Measurements from ENCODE around the gene AGRP.

AGRP gene

GRCh38 chr16:67463691-67464090 lies 19.7 kb downstream of the AGRP start:
- DNase-seq (ENCODE audit: low read depth in 2 of 2) = no peak

GRCh38 chr16:67463059-67463458 lies 20.3 kb downstream of the AGRP start:
- no peak for DNase-seq (ENCODE audit: low read depth in 2 of 2)

DNA sequence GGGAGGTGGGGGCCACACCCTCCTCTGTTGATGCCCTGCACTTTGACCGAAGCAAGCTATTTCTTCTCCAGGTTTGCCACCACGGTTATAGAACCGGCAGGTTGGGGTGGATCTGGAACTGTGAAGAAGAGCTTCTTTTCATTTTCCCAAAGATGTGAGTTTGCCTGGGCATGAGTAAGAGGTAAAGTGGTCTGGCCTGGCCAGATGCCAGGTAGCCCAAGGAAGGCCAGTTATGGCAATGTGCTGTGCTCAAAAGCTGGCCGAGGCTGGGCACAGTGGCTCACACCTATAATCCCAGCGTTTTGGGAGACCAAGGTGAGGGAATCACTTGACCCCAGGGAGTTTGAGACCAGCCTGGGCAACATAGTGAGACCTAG lies 21.1 kb downstream of the AGRP start:
- DNase-seq (ENCODE audit: low read depth in 2 of 2) = no peak

GRCh38 chr16:67461600-67462278 lies 21.6 kb downstream of the AGRP start:
- no peak for DNase-seq (ENCODE audit: low read depth in 2 of 2)

GRCh38 chr16:67460961-67461360 lies 22.4 kb downstream of the AGRP start:
- DNase-seq (ENCODE audit: low read depth in 2 of 2) = no peak

DNA sequence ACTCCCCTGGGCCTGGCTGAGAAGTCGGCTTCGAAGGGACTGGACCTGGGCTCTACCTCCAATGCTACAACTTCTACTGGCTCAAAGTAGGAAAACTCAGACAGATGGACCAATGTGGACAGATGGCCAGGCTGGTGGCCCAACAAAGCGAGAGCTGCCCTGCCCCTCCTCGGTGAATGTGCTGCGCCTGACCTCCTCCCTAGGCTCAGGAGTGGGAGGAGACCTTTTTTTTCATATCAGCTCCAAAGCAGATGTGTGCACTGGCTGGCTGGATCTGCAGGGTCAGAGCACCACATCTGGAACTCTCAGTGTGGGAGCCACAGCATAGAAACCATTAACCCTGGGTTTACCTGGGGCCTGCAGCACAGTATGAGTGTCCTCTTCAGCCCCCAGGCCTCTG lies 23.2 kb downstream of the AGRP start:
- DNase-seq (ENCODE audit: low read depth in 2 of 2) = no peak

GRCh38 chr16:67459861-67460150 lies 23.5 kb downstream of the AGRP start:
- no peak for DNase-seq (ENCODE audit: low read depth in 2 of 2)

GRCh38 chr16:67459066-67459860 lies 24.1 kb downstream of the AGRP start:
- no peak for DNase-seq (ENCODE audit: low read depth in 2 of 2)

- DNase-seq (ENCODE audit: low read depth in 2 of 2) = no peak
Measured at GRCh38 chr16:67458121-67458641, 25.2 kb downstream of the AGRP start.

DNA sequence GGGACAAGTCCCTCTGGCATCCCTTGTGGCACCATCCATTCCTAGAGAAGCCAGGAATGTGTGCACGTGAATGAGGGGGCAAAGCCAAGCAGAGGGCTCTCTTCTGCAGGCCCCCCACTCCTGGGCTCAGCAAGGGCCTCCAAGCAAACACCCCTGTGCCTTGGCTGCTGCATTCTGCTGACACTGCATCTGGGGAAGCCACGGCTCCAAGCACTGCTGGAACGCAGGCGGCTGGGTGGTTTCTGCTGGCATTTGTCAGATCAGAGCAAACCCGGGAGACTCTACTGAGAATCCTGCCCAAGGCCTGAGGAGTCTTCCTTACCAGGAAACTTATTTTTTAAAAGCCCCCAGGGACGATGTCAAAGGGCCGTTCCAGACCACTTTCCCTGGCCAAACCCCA lies 25.7 kb downstream of the AGRP start:
- no peak for DNase-seq (ENCODE audit: low read depth in 2 of 2)

DNA sequence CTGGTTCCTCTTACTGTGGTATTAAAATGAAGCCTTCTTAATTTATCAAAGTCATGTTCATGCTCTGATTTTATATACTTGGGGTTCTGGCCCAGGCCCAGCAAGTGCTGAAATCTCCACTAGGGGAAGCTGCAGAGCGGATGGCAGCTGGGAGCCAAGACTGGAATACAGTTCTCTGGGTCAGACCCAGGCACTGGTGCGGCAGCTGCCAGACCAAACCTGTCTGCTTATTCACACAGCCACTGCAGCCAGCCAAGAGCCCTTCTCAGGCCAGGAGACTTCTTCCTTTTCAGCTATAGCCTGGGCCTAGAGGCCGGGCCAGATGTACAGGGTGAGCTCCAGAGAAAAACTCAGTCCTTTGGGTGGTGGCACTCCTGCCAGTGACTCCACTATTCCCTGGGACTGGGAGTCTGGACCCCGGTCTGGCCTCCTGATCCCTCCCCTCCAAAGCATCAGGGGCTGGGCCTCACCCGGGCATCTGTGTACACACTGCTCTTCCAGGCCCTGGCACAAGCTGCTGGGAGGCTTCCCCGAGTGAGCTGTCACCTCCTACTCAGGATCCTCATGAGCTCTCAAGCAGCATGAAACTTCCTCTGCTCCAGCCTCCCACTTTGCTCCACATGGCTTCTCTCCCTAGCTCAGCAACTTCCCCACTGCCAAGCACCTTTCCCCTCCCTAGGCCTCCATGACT lies 26.8 kb downstream of the AGRP start:
- DNase-seq (ENCODE audit: low read depth in 2 of 2) = no peak

DNA sequence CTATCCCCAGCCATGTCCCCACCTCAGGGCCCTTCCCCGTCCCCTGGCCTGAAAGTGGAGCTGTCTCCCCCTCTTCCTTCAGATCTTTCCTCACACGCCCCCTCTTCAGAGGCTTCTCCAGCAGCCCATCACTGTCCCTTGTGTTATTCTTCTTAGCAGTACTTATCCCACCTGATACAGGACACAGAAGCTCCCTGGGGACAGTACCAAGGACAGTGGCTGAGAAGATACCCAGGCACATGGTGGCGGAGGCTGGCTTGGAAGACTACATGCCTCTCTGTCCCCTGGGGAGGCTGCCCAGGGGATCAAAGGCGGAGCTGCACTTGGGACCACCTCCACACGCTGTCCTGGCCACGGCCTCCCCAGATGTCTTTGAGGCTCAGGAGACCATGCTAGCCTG lies 28.5 kb downstream of the AGRP start:
- no peak for DNase-seq (ENCODE audit: low read depth in 2 of 2)

DNA sequence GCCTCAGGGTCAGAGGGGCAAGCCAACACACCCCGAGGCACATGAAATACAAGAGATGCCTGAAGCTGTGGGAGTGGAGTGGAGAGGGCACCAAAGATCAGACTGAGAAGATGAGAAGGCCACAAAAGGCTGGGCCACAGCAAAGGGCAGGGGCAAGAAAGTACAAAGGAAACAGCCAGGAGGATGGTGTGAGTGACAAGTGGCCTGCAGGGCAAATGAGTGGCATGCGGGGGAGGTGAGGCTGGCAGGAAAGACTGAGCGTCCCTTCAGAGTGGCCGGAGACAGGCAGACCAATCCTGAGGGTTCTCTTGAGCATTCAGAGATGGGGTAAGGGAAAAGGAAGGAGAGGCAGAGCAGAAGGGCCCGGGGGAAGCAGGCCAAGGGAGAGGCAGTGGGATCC lies 29.2 kb downstream of the AGRP start:
- DNase-seq (ENCODE audit: low read depth in 2 of 2) = no peak

GRCh38 chr16:67451704-67452435 lies 31.5 kb downstream of the AGRP start:
- no peak for DNase-seq (ENCODE audit: low read depth in 2 of 2)

- DNase-seq (ENCODE audit: low read depth in 2 of 2) = no peak
Measured at GRCh38 chr16:67451061-67451703, 32.2 kb downstream of the AGRP start.

GRCh38 chr16:67449739-67450138 lies 33.6 kb downstream of the AGRP start:
- DNase-seq (ENCODE audit: low read depth in 2 of 2) = no peak

DNA sequence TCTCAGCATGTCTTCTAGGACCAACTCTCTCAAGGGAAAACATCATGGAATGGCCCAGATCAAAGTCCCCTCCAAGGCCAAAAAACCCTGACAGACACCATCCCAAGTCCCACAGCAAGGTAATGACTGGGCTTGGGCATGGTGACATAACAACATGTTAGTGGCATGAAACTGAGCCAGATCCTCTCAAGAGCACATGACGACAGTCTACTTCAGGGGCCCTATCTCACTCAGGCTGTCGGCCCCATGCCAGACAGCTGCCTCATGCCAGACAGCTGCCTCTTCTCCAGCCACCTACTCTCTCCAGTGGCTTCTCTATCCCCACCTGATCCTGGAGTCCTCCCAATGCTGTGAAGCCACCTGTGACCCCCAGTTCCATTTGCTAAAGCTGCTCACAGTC lies 34.0 kb downstream of the AGRP start:
- no peak for DNase-seq (ENCODE audit: low read depth in 2 of 2)

DNA sequence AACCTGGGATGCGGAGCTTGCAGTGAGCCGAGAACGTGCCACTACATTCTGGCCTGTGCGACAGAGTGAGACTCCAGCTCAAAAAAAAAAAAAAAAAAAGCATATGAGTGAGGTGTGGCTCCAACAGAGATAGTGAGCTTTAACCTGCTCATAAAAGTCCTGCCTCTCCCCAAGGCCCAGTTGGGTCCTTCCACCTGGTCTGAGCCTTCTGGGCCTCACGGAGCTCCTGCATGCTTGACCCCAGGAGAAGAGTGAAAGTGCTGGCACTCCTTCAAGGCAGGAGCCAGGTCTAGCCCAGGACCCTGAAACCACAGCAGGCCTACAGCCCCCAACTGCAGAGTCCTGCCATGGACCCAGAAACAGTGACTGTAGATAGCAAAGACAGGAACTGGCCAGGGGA lies 34.8 kb downstream of the AGRP start:
- no peak for DNase-seq (ENCODE audit: low read depth in 2 of 2)

GRCh38 chr16:67447508-67448076 lies 35.8 kb downstream of the AGRP start:
- no peak for DNase-seq (ENCODE audit: low read depth in 2 of 2)

GRCh38 chr16:67446968-67447507 lies 36.3 kb downstream of the AGRP start:
- DNase-seq (ENCODE audit: low read depth in 2 of 2) = no peak

All from fibroblast of skin of left biceps (primary cell).